Retinal pigment epithelial cell (primary cell): ENCODE results near the gene YTHDF2.

ENCODE experiments used
- DNase-seq: peaks from one replicate; pipeline ENCODE4 v3.0.0-alpha.2; 2010; ENCODE audit warnings: low read depth
- H3K4me3 ChIP-seq: 2 replicates; pipeline ENCODE4 v1.5.1; 2011; ENCODE audit warnings: mild to moderate bottlenecking, low read length, control low read depth, moderate library complexity
- CTCF ChIP-seq: conservative IDR thresholded peaks from 2 replicates; pipeline ENCODE4 v1.5.1; 2011; ENCODE audit warnings: low read depth, low read length, control low read depth, inconsistent platforms

Gene YTHDF2

DNA sequence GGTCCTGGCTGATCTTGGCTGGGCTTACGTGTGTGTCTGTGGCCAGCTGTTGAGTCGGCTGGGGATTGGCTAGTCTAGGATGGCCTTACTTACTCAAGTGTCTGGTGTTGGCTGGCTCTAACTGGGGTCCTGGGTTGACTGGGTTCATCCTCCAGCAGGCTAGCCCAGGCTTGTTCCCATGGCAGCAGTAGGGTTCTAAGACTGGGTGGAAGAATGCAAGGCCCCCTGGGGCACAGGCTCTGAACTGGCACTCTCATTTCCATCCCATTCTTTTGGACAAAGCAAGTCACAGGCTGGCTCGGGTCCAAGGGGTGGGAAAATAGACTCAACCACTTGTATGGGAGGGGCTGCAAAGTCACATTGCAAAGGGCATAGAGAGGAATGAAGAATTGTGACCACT is 67.3 kb downstream of the YTHDF2 start:
- no peak for DNase-seq

DNA sequence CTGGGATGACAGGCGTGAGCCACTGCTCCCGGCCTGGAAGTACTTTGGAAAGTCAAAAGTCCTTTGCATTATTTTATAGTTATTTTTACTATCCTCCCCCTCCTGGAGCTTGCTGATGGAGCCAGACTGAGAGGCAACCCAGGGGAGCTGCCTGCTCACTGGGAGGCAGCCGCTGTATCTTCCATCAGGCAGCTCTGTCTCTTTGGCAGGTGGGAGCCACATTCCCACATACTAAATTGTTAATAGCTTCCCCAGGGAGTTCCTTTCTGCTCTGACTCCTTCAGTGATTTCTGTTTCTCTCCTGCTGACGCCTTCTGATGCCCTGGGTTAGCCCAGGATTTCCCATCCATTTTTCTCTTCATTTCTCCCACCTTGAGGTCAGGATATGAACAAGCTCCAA is 70.3 kb downstream of the YTHDF2 start:
- H3K4me3 ChIP-seq: no peak overlapping the region
- no peak for TF ChIP-seq CTCF
- no peak for DNase-seq

More for the DNA sequence above, 67.3 kb downstream of the YTHDF2 start:
- H3K4me3 ChIP-seq: no peak overlapping the region
- TF ChIP-seq CTCF: no peak

- TF ChIP-seq CTCF: no peak
- no peak for DNase-seq
- H3K4me3 ChIP-seq: no peak overlapping the region
These were observed 71.2 kb downstream of the YTHDF2 start for GRCh38 chr1:28807986-28808385.

DNA sequence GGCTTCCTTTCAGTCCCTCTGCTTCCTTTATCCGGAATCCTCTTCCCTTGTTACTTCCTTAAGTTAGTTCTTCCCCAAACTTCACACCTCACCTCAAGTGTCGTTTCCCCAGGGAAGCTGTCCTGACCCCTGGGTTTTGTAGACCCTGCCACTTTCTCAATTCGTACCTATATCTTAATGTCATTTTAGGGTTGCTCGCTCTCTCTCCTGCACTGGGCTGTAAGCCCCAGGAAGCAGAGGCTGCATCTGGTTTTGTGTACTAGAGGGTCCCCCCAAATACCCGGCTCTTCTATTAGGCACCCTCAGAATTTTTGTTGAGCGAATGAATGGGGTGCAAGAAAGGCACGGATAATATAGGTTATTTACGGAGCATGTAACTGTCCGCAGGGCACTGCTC is 74.6 kb downstream of the YTHDF2 start:
- TF ChIP-seq CTCF: no peak
- no peak for DNase-seq
- no peak overlapping the region for H3K4me3 ChIP-seq

GRCh38 chr1:28811766-28812668 is 75.3 kb downstream of the YTHDF2 start, which contains the start of gene OPRD1:
Gene OPRD1, plus strand, starts transcription at chr1:28812170. Its CDS starts 214 bp downstream, at chr1:28812384.
- no peak within 1 kb of the TSS for H3K4me3 ChIP-seq
- DNase-seq: no peak
- no peak for TF ChIP-seq CTCF

- no peak for TF ChIP-seq CTCF
- no peak for DNase-seq
- H3K4me3 ChIP-seq: no peak overlapping the region
These were observed 76.1 kb downstream of the YTHDF2 start for GRCh38 chr1:28812669-28813468.
